Activated T-cell treated with anti-CD3 and anti-CD28 coated beads for 4 hours (primary cell): Measurements from ENCODE around the gene MT1B.
"Not testable (repeated sequence)": the region's sequence is repeated elsewhere in the genome, so short reads cannot be mapped to it uniquely, and the experiment has no call there.

Experiments
- DNase-seq: peaks from one replicate; pipeline ENCODE4 v3.0.0-alpha.2; 2020

Gene MT1B

GRCh38 chr16:56669840-56670619 lies 18.3 kb downstream of the MT1B start:
- no peak for DNase-seq

GRCh38 chr16:56670620-56670934 lies 18.9 kb downstream of the MT1B start:
- no peak for DNase-seq

GRCh38 chr16:56671691-56672090 lies 20.0 kb downstream of the MT1B start:
- not testable (repeated sequence) for DNase-seq

DNA sequence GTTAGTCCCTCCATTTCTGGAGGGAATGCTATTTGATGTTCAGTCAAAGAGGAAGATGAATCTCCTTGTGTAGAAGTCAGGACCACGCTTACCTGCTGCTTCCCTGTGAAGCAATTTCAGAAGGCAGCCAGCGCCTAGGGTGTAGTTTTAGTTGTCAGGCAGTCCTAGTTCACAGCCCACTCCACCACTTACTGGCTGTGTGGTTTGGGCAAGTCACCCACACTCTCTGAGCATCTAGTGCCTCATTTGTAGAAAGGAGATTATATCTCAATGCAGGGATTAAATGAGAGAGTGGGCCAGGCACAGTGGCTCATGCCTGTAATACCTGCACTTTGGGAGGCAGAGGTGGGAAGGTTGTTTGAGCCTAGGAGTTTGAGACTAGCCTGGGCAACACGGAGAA lies 20.5 kb downstream of the MT1B start:
- DNase-seq: not testable (repeated sequence)

DNA sequence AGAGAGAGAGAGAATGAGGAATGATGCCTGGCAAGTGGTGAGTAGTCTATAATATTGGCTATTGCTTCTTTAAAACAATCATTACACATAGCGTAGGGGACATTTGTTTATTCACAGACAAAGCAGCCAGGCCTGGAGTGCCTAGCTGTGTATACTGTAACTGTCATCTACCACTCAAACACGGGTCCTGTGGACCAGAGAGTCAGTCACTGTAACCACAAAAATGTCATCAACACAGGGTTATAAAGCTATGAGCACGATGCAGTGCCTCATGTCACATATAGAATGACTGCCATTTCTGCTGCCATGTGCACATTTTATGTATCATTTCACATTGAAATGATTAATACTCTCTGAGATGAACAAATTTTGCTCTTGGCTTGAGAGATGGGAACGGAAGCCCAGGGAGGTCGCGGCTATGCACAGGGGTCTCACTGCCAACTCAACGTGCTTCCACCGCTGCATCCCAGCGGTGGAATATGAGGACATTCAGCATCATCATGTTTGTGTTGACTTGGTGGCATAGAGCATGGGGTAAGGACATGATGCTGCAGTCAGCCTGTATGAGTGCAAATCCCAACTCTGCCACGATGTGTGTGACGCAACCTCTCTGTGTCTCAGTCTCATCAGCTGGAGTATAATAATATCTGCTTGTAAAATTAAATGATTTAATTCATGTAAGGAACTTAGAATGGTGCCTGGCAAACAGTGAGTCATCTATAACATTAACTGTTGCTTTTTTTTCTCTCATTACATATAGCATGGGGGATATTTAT lies 21.3 kb downstream of the MT1B start:
- DNase-seq: no peak

DNA sequence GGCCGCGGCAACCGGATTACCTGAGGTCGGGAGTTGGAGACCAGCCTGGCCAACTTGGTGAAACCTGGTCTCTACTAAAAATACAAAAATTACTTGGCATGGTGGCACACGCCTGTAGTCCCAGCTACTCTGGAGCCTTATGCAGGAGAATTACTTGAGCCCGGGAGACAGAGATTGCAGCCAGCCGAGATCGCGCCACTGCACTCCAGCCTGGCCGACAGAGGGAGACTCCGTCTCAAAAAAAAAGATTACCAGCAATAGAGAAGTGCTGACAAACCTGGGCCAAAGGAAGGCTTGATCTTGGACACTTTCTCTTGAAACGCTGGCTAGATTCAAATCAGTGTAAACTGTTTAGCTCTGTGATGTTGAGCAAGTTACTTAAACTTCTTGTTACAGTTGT lies 22.2 kb downstream of the MT1B start:
- no peak for DNase-seq

- not testable (repeated sequence) for DNase-seq
Measured at GRCh38 chr16:56674570-56674969, 22.9 kb downstream of the MT1B start.

DNA sequence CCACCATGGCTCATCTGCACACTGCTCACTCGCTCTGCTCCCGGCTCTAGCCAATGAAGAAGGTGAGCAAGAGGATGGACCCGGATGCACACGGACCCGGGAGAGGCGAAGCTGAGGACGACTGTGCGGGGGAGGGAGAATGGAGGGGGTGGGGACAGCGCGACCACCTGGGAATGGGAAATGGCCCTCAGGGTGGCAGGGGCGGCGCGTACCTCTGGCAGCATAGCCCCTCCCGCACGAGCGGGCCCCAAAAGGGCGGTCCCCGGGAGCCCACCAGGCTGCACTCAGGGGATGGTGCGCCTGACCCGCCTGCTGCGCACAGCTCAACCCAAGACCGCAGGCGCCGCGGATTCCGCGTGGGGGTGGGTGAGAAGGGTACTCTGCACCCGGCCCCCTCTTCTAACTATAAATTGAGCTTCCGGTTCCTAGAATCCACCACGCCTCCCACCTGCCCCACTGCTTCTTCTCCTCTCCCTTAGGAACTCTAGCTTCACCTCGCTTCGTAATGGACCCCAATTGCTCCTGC lies 24.1 kb downstream of the MT1B start:
- peak; percentile 40 for DNase-seq

- no peak for DNase-seq
Measured at GRCh38 chr16:56677474-56677873, 25.8 kb downstream of the MT1B start.

DNA sequence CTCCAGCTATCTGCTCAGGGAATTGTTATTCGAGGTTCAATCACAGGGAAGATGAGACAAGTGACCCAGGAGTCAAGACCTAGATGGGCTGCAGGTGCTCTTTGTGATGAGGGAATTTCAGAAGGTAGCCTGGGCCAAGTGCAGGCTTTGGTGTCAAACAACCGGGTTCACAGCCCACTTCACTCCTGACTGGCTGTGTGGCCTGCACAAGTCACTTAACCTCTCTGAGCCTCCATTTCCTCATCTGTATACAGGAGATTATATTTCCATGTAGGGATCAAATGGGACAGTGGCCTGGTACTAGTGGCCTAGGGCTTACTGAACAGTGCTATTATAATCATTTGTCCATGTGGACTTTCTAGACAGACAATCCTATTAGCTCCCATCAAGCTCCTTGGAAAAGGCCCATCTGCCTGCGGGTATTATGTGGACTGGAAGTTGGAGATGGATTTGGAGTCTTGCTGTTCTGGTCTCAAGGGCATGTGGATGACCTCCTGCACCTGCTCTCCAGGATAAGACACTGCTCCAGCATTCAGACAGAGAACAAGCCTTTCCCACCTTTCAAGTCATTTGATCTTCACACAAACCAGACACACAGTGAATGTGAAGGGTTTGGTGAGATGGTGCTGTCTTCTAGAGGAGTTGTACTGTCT lies 27.5 kb downstream of the MT1B start:
- DNase-seq: no peak

DNA sequence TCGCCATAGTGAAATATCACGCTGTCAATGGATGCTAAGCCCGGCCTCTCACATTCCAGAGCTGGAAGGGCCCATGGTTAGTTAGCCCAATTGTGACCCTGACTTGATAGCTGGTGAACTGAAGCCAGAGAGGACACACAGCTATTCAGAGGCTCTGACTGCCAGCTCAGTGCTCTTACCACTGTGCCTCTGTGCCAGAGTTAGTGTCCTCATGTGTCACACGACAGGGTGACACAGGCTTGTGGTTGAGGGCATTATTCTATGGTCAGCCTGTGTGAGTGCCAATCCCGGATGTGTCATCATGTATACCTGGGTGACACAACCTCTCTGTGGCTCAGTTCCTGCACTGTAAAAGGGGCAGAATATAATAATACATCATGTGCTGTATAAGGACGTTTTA lies 28.1 kb downstream of the MT1B start:
- DNase-seq: no peak

DNA sequence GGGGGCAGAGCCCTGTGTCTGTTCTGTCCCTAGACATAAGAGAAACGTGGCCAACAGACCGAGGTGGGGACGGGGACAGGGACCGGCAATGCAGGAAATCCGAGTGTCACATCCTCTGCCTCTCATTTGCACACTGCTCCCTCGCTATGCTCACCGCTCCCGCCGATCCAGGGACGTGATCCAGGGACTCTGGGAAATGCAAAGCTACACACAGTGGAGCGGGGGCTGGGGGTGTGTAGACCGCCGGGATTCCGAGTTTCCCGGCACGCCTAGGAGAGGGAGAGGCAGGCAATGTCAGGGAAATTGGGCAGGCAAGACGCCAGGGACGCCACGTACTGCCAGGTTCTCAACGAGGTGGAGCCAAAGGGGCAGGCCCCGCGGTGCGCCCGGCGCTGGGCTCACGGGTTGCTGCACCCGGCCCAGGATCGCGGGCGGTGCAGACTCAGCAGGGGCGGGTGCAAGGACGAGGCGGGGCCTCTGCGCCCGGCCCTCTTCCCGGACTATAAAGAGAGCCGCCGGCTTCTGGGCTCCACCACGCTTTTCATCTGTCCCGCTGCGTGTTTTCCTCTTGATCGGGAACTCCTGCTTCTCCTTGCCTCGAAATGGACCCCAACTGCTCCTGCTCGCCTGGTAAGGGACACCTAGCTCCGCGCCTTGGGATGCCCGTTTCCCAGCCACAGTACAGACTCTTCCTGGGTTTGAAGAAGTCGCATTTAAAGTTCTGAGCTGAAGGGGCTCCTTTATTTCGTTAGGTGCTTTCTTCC lies 30.4 kb downstream of the MT1B start, which contains the start of gene MT1X:
TSS of gene MT1X (plus strand) at position 532 of the 764 bp plus-strand sequence. CDS start at position 603, 71 bp downstream.
- peak; percentile 76 for DNase-seq

DNA sequence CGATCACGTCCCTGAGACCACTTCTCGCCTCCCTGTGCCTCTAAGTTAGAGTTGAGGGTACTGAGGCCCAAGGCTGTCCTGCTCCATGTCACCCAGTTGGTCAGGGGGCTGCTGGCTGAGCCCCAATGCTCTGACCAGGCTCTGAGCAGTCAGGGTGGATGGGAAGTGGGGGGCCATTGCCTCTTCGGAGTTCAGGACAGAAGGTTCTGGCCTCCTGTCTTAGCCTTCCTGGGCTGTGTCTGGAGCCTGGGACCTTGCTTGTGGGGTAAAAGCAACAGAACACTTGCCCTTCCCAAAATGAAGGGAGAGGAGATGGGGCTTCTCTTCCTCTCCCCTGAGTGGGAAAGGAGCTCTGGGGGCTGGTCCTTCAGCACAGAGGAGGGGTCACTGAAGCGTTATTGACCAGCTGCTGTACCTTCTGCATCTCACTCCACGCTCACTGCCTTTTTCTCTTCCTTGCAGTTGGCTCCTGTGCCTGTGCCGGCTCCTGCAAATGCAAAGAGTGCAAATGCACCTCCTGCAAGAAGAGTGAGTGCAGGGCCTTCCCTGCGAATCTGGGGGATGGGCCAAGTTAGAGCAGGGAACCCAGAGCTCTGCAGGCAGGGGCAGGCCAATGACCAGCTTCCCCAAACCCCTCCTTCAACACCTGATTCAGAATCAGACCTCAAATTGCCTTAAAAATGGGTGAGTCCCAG lies 31.2 kb downstream of the MT1B start:
- no peak for DNase-seq

- DNase-seq: no peak
Measured at GRCh38 chr16:56683424-56684172, 31.9 kb downstream of the MT1B start.

- DNase-seq: no peak
Measured at GRCh38 chr16:56684256-56684925, 32.7 kb downstream of the MT1B start.

GRCh38 chr16:56684926-56685590 lies 33.4 kb downstream of the MT1B start:
- no peak for DNase-seq

DNA sequence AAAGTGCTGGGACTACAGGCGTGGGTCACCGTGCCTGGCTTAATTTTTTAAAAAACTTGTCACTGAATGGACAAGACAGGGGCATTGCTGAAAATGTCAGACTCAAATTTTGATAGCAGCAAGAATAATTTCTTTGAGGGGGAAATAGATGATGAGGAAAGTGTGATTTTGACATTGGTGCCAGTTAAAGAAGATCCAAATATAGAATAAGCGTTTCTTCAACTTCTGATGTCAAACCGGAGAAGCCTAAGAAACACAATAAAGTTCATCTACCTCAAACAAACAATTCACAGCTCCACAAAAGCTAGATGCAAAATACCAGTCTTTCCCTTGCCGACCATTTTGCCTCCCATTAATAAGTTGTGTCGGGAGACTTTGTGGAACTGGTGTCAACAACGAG lies 35.1 kb downstream of the MT1B start:
- no peak for DNase-seq

- DNase-seq: no peak
Measured at GRCh38 chr16:56688762-56689161, 37.1 kb downstream of the MT1B start.

DNA sequence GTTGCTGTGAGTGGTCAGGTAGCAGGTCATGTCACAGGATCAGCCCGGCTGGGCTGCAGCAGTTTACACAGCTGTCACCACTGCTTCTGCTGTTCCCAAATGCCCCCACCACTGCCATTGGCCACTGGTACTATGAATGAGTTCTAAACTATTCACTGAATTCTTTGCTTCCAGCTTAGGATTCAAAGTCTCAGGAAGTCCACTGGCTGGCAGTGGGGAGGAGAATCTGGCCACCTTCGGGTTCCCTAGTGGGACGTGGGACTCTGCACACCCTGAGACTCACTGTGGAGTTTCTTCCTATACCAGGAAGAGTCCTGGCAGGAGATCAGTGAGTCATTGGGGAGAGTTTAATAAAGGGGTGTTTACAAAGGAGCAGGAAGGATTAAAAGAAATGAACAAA lies 37.5 kb downstream of the MT1B start:
- no peak for DNase-seq

DNA sequence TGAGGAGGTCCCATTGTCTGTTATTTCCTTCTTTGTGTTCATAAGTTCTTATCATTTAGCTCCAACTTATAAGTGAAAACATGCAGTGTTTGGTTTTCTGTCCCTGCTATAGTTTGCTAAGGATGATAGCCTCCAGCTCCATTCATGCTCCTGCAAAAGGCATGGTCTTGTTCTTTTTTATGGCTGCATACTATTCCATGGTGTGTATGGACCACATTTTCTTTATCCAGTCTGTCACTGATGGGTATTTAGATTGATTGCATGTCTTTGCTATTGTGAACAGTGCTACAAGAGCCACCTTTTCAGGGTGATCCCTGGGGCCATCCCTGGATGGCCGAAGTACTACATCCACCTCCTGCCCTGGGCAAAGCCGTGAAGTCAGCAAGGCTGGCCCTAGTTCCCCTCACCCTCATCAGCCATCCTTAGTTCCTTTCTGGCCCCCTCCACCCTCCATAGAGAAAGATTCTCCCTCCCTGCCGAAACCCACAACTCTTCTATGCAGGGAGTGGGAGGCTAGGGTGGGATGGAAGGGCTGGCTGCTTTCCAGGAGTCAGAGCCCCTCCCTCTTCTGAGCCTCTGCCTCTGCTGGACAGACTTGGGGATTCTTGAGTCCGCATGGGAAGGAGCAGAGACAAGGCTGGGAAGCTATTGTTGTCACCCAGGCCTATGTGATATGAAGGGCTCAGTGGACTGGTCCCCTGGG lies 38.9 kb downstream of the MT1B start:
- DNase-seq: no peak
